ENCODE measurements around the gene CFAP161.

Gene CFAP161

DNA sequence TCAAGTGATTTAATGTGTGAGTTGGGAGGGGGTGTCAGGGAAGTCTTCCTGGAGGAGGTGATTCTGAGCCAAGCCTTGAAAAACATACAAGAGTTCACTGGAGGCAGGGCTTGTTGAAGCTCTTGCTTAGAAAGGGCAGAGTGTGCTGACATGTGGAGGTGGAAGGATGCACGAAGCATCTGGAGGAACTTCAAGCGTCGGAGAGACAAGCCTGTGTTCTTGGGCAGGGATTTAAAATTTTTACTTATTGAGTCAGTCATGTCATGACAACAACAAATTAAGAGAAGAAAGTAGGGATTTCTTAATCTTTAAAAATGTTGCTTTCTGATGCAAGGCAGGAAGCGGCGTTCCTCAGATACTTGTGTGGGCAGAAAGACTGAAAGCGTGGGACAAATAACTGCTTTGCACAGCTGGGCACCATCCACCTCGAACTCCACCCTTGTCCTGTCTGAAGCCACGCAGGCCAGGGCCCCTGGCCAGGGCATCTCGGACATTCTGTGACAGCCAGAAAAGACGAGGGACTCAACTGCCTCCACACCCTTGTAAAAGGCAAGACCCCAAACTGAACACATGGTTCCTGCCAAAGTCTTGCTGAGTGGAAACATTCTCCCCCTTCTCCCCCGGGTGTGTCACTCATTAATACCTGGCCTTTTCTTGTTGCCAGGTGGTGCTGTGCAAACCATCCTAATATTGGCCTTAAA lies 55.7 kb downstream of the CFAP161 start:
- H3F3A ChIP-seq (ENCODE audit: insufficient read depth, low read length) = no peaks in the 10 kb centered on the region
- H3K9ac ChIP-seq (ENCODE audit: low read length) = no peak overlapping the region
- no peaks in the 10 kb centered on the region for H3K27me3 ChIP-seq (ENCODE audit: insufficient read depth, low read length)
- no peaks in the 10 kb centered on the region for H4K20me1 ChIP-seq (ENCODE audit: insufficient read depth, low read length)
- no peaks in the 10 kb centered on the region for H3K36me3 ChIP-seq (ENCODE audit: insufficient read depth, low read length)
- no peak overlapping the region for H2AFZ ChIP-seq (ENCODE audit: low read length)
- H3K4me2 ChIP-seq (ENCODE audit: low read length) = no peak overlapping the region
- no peak for TF ChIP-seq EZH2 (IDR thresholded peaks at IDR 0.05; ENCODE audit: borderline replicate concordance, low read length)
- TF ChIP-seq, protein P1, sequence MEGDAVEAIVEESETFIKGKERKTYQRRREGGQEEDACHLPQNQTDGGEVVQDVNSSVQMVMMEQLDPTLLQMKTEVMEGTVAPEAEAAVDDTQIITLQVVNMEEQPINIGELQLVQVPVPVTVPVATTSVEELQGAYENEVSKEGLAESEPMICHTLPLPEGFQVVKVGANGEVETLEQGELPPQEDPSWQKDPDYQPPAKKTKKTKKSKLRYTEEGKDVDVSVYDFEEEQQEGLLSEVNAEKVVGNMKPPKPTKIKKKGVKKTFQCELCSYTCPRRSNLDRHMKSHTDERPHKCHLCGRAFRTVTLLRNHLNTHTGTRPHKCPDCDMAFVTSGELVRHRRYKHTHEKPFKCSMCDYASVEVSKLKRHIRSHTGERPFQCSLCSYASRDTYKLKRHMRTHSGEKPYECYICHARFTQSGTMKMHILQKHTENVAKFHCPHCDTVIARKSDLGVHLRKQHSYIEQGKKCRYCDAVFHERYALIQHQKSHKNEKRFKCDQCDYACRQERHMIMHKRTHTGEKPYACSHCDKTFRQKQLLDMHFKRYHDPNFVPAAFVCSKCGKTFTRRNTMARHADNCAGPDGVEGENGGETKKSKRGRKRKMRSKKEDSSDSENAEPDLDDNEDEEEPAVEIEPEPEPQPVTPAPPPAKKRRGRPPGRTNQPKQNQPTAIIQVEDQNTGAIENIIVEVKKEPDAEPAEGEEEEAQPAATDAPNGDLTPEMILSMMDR (IDR thresholded peaks at IDR 0.05; ENCODE audit: low read length) = no peak
- H3K4me1 ChIP-seq (ENCODE audit: insufficient read depth, low read length, severe bottlenecking) = no peaks in the 10 kb centered on the region
- H3K4me3 ChIP-seq (ENCODE audit: low read depth, low read length, poor library complexity, severe bottlenecking) = no peak overlapping the region
- H3K9me2 ChIP-seq (ENCODE audit: low read depth, low read length) = no peaks in the 10 kb centered on the region
- no peaks in the 10 kb centered on the region for H3K9me3 ChIP-seq (ENCODE audit: low read length)
- H3K79me2 ChIP-seq (ENCODE audit: insufficient read depth, low read length) = no peaks in the 10 kb centered on the region
- H3K27ac ChIP-seq (ENCODE audit: low read depth, low read length, poor library complexity, severe bottlenecking) = no peak overlapping the region

DNA sequence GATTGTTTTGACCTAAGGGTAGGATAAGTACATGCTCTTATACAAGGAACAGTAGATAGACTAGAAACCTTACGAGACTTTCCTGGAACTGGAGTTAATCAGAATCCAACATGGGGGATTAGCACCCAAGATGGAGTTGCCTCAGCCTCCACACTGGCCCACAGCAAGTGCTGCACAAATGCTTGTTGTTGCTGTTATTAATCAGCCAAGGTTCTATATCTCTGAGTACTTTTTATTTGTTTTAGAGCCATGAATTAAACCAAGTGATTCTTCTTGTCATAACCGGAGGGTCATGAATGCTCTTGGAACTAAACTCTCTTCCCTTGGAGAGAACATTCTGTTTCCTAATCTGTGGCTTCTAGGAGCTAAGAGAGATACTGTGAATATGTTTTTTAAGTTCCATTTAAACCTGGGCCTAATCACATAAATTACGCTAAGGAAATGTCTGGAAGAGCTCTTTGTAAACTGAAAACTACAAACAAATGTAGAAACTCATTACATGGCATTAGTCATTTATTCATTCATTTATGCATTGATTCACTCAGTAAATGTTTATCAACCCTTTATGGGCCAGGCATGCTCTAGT lies 56.9 kb downstream of the CFAP161 start:
- Histone ChIP-seq H2AFZ (ENCODE audit: low read length) (no peak overlapping the region), H3K4me2 (ENCODE audit: low read length) (no peak overlapping the region), H3K9me3 (ENCODE audit: low read length) (no peaks in the 10 kb centered on the region), H3K27ac (ENCODE audit: low read depth, low read length, poor library complexity, severe bottlenecking) (no peak overlapping the region), H3K9ac (ENCODE audit: low read length) (no peak overlapping the region), H4K20me1 (ENCODE audit: insufficient read depth, low read length) (no peaks in the 10 kb centered on the region), H3K4me1 (ENCODE audit: insufficient read depth, low read length, severe bottlenecking) (no peaks in the 10 kb centered on the region), H3F3A (ENCODE audit: insufficient read depth, low read length) (no peaks in the 10 kb centered on the region), H3K36me3 (ENCODE audit: insufficient read depth, low read length) (no peaks in the 10 kb centered on the region), H3K79me2 (ENCODE audit: insufficient read depth, low read length) (no peaks in the 10 kb centered on the region), H3K27me3 (ENCODE audit: insufficient read depth, low read length) (no peaks in the 10 kb centered on the region), H3K4me3 (ENCODE audit: low read depth, low read length, poor library complexity, severe bottlenecking) (no peak overlapping the region), H3K9me2 (ENCODE audit: low read depth, low read length) (no peaks in the 10 kb centered on the region)
- TF ChIP-seq, protein P1 (IDR thresholded peaks at IDR 0.05; ENCODE audit: low read length) = no peak
- TF ChIP-seq EZH2 (IDR thresholded peaks at IDR 0.05; ENCODE audit: borderline replicate concordance, low read length) = no peak

DNA sequence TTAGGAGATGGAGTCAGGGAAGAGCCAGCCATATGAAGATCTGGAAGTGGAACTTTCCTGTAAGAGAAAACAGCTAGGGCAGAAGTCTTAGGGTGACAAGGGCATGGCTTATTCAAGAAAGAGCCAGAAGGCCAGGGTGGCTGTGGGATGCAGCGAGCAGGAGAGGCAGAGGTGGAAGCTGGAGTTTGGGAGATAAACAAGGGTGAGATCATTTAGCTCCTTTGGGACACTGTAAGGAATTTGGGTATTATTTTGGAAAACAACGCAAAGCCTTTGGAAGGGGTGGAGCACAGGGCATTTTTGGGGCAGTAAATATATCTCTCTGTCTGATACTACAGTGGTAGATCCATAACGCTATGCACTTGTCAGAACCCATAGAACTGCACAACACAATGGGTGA lies 57.6 kb downstream of the CFAP161 start:
- Histone ChIP-seq H3K9me2 (ENCODE audit: low read depth, low read length) (no peaks in the 10 kb centered on the region), H3K4me2 (ENCODE audit: low read length) (no peak overlapping the region), H2AFZ (ENCODE audit: low read length) (no peak overlapping the region), H3F3A (ENCODE audit: insufficient read depth, low read length) (no peaks in the 10 kb centered on the region), H3K4me1 (ENCODE audit: insufficient read depth, low read length, severe bottlenecking) (no peaks in the 10 kb centered on the region), H3K79me2 (ENCODE audit: insufficient read depth, low read length) (no peaks in the 10 kb centered on the region), H3K9me3 (ENCODE audit: low read length) (no peaks in the 10 kb centered on the region), H3K27me3 (ENCODE audit: insufficient read depth, low read length) (no peaks in the 10 kb centered on the region), H4K20me1 (ENCODE audit: insufficient read depth, low read length) (no peaks in the 10 kb centered on the region), H3K27ac (ENCODE audit: low read depth, low read length, poor library complexity, severe bottlenecking) (no peak overlapping the region), H3K9ac (ENCODE audit: low read length) (no peak overlapping the region), H3K36me3 (ENCODE audit: insufficient read depth, low read length) (no peaks in the 10 kb centered on the region), H3K4me3 (ENCODE audit: low read depth, low read length, poor library complexity, severe bottlenecking) (no peak overlapping the region)
- no peak for TF ChIP-seq EZH2 (IDR thresholded peaks at IDR 0.05; ENCODE audit: borderline replicate concordance, low read length)
- TF ChIP-seq, protein P1 (IDR thresholded peaks at IDR 0.05; ENCODE audit: low read length) = no peak

All from OCI-LY1 (cell line).